Subcutaneous adipose tissue (tissue), 4 donors: ENCODE results near the gene C3orf18. TPM values are rescaled to one million over a fixed set of nuclear protein-coding genes. Genes with fewer than 3 reads are reported as not detected.

Source experiments
- CTCF ChIP-seq: fragments of 450-650 bp; IDR thresholded peaks from one replicate; pipeline ENCODE4 v1.5.1; 2016; ENCODE audit warnings: low read depth, mild to moderate bottlenecking, control low read depth, antibody characterized with exemption, moderate library complexity
- total RNA-seq, 4 donors: library from RNA; depleted of rRNA; stranded (reverse); fragments of >200 nt; gene quantifications; one replicate each; pipeline ENCODE4 v1.1.0, GENCODE V29; 2016

The C3orf18 gene
- total RNA-seq, 4 donors from 2014 or later, result 8.0 to 10.6 (median 8.9) TPM

- no peak for TF ChIP-seq CTCF
Observed at GRCh38 chr3:50554553-50554952, 13.0 kb downstream of the C3orf18 start.

- no peak for TF ChIP-seq CTCF
Observed at GRCh38 chr3:50552598-50552997, 14.9 kb downstream of the C3orf18 start.

- TF ChIP-seq CTCF, result no peak
Observed at GRCh38 chr3:50551681-50552435, 15.7 kb downstream of the C3orf18 start.

- TF ChIP-seq CTCF, result no peak
Observed at GRCh38 chr3:50551054-50551659, 16.4 kb downstream of the C3orf18 start.

- no peak for TF ChIP-seq CTCF
Observed at GRCh38 chr3:50550079-50550736, 17.3 kb downstream of the C3orf18 start.

- no peak for TF ChIP-seq CTCF
Observed at GRCh38 chr3:50549226-50549625, 18.3 kb downstream of the C3orf18 start.

GRCh38 chr3:50545781-50546180 is 21.8 kb downstream of the C3orf18 start:
- TF ChIP-seq CTCF, result no peak
